Common myeloid progenitor, CD34-positive (primary cell): ENCODE results near the gene C1orf35.

Source experiments
- CTCF ChIA-PET: fragments of 350-600 bp; sonication (Branson Sonifier 250); formaldehyde crosslinking; loops from one replicate; lab custom pipeline; 2021; ENCODE audit warnings: antibody characterized with exemption; lab: Charles Lee
- POLR2A ChIA-PET: fragments of 350-600 bp; sonication (Branson Sonifier 250); formaldehyde crosslinking; loops from one replicate; lab custom pipeline; 2021; ENCODE audit warnings: antibody characterized with exemption; lab: Charles Lee
- DNase-seq, 3 donors: peaks; one replicate each; pipeline versions ENCODE4 v3.0.0 to v3.0.0-alpha.2; 2013
- H3K27ac ChIP-seq, 2 experiments: 1 replicate in 1 of 2; 2 replicates in 1 of 2; pipeline ENCODE4 v1.7.0; 2013; ENCODE audit warnings: inconsistent platforms in 2 of 2, low read length in 2 of 2, mild to moderate bottlenecking in 2 of 2, low read depth in 1 of 2, moderate library complexity in 1 of 2; ENCODE audit not compliant: severe bottlenecking in 2 of 2, insufficient read depth in 1 of 2, poor library complexity in 1 of 2
- H3K27me3 ChIP-seq, 5 experiments: replicated peaks in 2 of 5; 1 replicate in 3 of 5; 2 replicates in 2 of 5; pipeline versions ENCODE4 v1.6.1 to v1.7.0; 2013; ENCODE audit warnings: low read length in 4 of 5, mild to moderate bottlenecking in 2 of 5, moderate library complexity in 2 of 5, inconsistent platforms in 1 of 5; ENCODE audit not compliant: insufficient read depth in 5 of 5, control insufficient read depth in 4 of 5
- H3K36me3 ChIP-seq, 4 experiments: 1 replicate in 2 of 4; 2 replicates in 2 of 4; pipeline versions ENCODE4 v1.6.1 to v1.7.0; 2013; ENCODE audit warnings: low read length in 3 of 4, control low read depth in 1 of 4, mild to moderate bottlenecking in 1 of 4; ENCODE audit not compliant: control insufficient read depth in 4 of 4, insufficient read depth in 4 of 4
- H3K4me1 ChIP-seq, 4 experiments: 1 replicate in 3 of 4; 2 replicates in 1 of 4; pipeline versions ENCODE4 v1.6.1 to v1.7.1; 2013; ENCODE audit warnings: low read length in 3 of 4, mild to moderate bottlenecking in 3 of 4, control low read depth in 1 of 4, inconsistent platforms in 1 of 4, moderate library complexity in 1 of 4; ENCODE audit not compliant: control insufficient read depth in 4 of 4, insufficient read depth in 4 of 4; ENCODE audit errors: control extremely low read depth in 1 of 4
- H3K4me3 ChIP-seq, 7 experiments: 1 replicate in 4 of 7; 2 replicates in 3 of 7; pipeline versions ENCODE4 v1.5.1 to v1.7.0; 2013; ENCODE audit warnings: mild to moderate bottlenecking in 7 of 7, low read length in 6 of 7, moderate library complexity in 6 of 7, inconsistent platforms in 2 of 7, low read depth in 2 of 7, control low read depth in 1 of 7; ENCODE audit not compliant: insufficient read depth in 4 of 7, control insufficient read depth in 1 of 7; ENCODE audit errors: extremely low read depth in 1 of 7
- H3K9me3 ChIP-seq, 5 experiments: 1 replicate in 4 of 5; 2 replicates in 1 of 5; pipeline versions ENCODE4 v1.6.1 to v1.7.1; 2013; ENCODE audit warnings: low read length in 4 of 5, mild to moderate bottlenecking in 2 of 5, inconsistent platforms in 1 of 5, low read depth in 1 of 5, moderate library complexity in 1 of 5; ENCODE audit not compliant: control insufficient read depth in 4 of 5, insufficient read depth in 2 of 5; ENCODE audit errors: control extremely low read depth in 1 of 5
- WGBS: methylation state at CpG from one replicate; pipeline ENCODE4 v1.1.5; 2013; ENCODE audit not compliant: insufficient coverage; 5-methylcytosine and 5-hydroxymethylcytosine counted together

C1orf35 gene

GRCh38 chr1:228059634-228060457 is 43.3 kb downstream of the C1orf35 start:
- Histone ChIP-seq H3K36me3 (no peaks in the 10 kb centered on the region), H3K4me1 (peaks cover 0 to 21% (median 13%) of the 10 kb centered on the region in 4 experiments), H3K4me3 (peak overlapping the region in 4 of 7 experiments; percentile 8 to 62 (median 14)), H3K27ac (no peak overlapping the region), H3K27me3 (peaks cover 6 to 85% (median 41%) of the 10 kb centered on the region in 5 experiments), H3K9me3 (peaks cover 0 to 8% (median 0%) of the 10 kb centered on the region in 5 experiments)
- POLR2A ChIA-PET, result no interaction called here
- peak; percentile 36 to 45 (median 39) for DNase-seq
- CTCF ChIA-PET, result interaction anchor here (1.8 to 2.2 kb wide), 2 partner anchors 56 to 61 kb away, joined by 5 to 7 read pairs; no protein-coding TSS in a partner anchor
- WGBS, result 4% methylated on average over 25 of the region's 33 CpGs

GRCh38 chr1:228058949-228059633 is 44.0 kb downstream of the C1orf35 start:
- ChIA-PET CTCF (interaction anchor here (2.2 kb wide), 1 partner anchor 55 kb away, joined by 5 read pairs; no protein-coding TSS in a partner anchor), POLR2A (no interaction called here)
- Histone ChIP-seq H3K4me3 (peak overlapping the region in 2 of 7 experiments; percentile 32 to 62), H3K27ac (no peak overlapping the region), H3K9me3 (peaks cover 0 to 8% (median 0%) of the 10 kb centered on the region in 5 experiments), H3K4me1 (peaks cover 0 to 21% (median 13%) of the 10 kb centered on the region in 4 experiments), H3K36me3 (no peaks in the 10 kb centered on the region), H3K27me3 (peaks cover 6 to 88% (median 41%) of the 10 kb centered on the region in 5 experiments)
- 10% methylated on average over 66 of the region's 66 CpGs for WGBS
- DNase-seq, result peak; percentile 57 to 87 (median 81)

DNA sequence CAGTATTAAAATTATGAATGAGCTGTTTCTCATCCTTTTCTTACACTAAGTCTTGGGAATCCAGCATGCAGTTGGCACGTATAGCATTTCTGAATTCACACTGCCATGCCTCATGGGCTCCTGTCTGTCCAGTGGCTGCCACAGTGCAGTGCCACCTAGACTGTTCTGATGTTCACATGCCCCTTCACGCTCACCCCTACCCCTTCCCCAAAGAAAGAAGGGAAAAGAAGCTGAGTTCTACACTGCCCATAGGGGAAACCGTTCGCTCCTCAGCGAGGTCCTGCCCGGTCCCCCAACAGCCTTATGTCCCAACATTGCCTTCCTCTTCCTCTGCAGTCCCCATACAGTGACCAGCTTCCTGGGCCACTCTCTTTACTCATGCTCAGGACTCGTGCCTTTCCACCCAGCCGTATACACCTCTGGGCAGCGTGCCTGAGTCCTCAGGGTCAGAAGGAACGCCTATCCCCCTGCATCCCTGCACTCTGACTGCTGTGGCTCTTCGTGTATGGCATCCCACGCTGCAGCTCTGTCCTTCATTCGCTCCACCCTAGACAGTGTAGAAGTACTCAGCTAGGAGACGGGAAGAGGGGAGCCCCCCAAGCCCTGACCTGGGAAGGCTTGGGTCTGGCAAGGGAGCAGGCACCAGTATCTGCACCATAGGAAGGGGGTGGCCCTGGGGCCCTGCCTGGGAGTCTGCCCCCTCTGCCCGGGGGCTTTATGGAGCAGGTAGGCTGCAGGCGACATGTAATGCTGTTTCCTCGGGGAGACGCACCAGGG is 44.8 kb downstream of the C1orf35 start:
- H3K27me3 ChIP-seq, result peaks cover 6 to 83% (median 41%) of the 10 kb centered on the region in 5 experiments
- no peaks in the 10 kb centered on the region for H3K36me3 ChIP-seq
- H3K4me1 ChIP-seq, result peaks cover 0 to 21% (median 13%) of the 10 kb centered on the region in 4 experiments
- H3K27ac ChIP-seq, result no peak overlapping the region
- ChIA-PET CTCF (interaction anchor here (2.2 kb wide), 1 partner anchor 54 kb away, joined by 5 read pairs; no protein-coding TSS in a partner anchor), POLR2A (no interaction called here)
- peaks cover 0 to 11% (median 0%) of the 10 kb centered on the region in 5 experiments for H3K9me3 ChIP-seq
- no peak overlapping the region for H3K4me3 ChIP-seq
- DNase-seq, result no peak
- 50% methylated on average over 12 of the region's 18 CpGs for WGBS
